K562 (cell line): ENCODE measurements around the gene CRX. TPM values are rescaled to one million over a fixed set of nuclear protein-coding genes. Genes with fewer than 3 reads are reported as not detected.

Experiments
- ELF4 ChIP-seq: fragments of 450-650 bp; formaldehyde crosslinking; IDR thresholded peaks from 2 replicates; pipeline ENCODE4 v1.4.0; 2022; ENCODE audit warnings: missing genetic modification characterization
- HDAC8 ChIP-seq: fragments of 450-650 bp; IDR thresholded peaks from 2 replicates; pipeline ENCODE4 v1.6.1; 2016; ENCODE audit warnings: mild to moderate bottlenecking, missing genetic modification characterization, moderate library complexity, missing compliant biosample characterization
- HLTF ChIP-seq: fragments of 450-650 bp; IDR thresholded peaks from 2 replicates; pipeline ENCODE4 v1.6.1; 2016
- HSF4 ChIP-seq: fragments of 250-450 bp; sonication (Bioruptor Pico); IDR thresholded peaks from 2 replicates; pipeline ENCODE4 v2.1.2; 2022; ENCODE audit warnings: mild to moderate bottlenecking, moderate library complexity, borderline replicate concordance
- JUND ChIP-seq, 2 experiments: IDR thresholded peaks; 2 replicates in 1 of 2; 3 replicates in 1 of 2; pipeline ENCODE4 v1.6.1; 2011; ENCODE audit warnings: borderline replicate concordance in 2 of 2, low read depth in 2 of 2, low read length in 2 of 2, improper control_type of control experiment in 1 of 2, missing biosample characterization in 1 of 2, missing genetic modification characterization in 1 of 2, missing genetic modification reagents in 1 of 2
- KDM5B ChIP-seq: fragments of 200-600 bp; sonication (generic); IDR thresholded peaks from 2 replicates; pipeline ENCODE4 v1.6.1; 2012; ENCODE audit warnings: low read depth, mild to moderate bottlenecking, moderate library complexity, low read length, control low read depth, inconsistent platforms; ENCODE audit not compliant: insufficient replicate concordance
- LEF1 ChIP-seq: fragments of 450-650 bp; IDR thresholded peaks from 2 replicates; pipeline ENCODE4 v1.6.1; 2016; ENCODE audit warnings: mild to moderate bottlenecking
- MTF1 ChIP-seq: fragments of 250-450 bp; sonication (Bioruptor Pico); IDR thresholded peaks from 2 replicates; pipeline ENCODE4 v1.9.0; 2021; ENCODE audit warnings: moderate library complexity, mild to moderate bottlenecking, inconsistent platforms, borderline replicate concordance
- NBN ChIP-seq: fragments of 450-650 bp; IDR thresholded peaks from 2 replicates; pipeline ENCODE4 v1.6.1; 2016; ENCODE audit warnings: low read depth, mild to moderate bottlenecking
- REST ChIP-seq, 2 experiments: fragments of 450-650 bp; formaldehyde crosslinking in 1 of 2; IDR thresholded peaks; 2 replicates each; pipeline versions ENCODE4 v1.4.0 to v1.6.1; 2014 to 2020; ENCODE audit warnings: mild to moderate bottlenecking in 2 of 2, borderline replicate concordance in 1 of 2, low read depth in 1 of 2
- TAF15 ChIP-seq: fragments of 200-400 bp; formaldehyde crosslinking; IDR thresholded peaks from 2 replicates; pipeline ENCODE4 v1.6.1; 2017; ENCODE audit warnings: mild to moderate bottlenecking, low read depth, low read length, moderate library complexity
- TCF7L2 ChIP-seq: fragments of 150-350 bp; IDR thresholded peaks from 2 replicates; pipeline ENCODE4 v1.6.1; 2016; ENCODE audit warnings: low read depth, mild to moderate bottlenecking, low read length, moderate library complexity
- TFAP4 ChIP-seq: sonication (generic); formaldehyde crosslinking; IDR thresholded peaks from 2 replicates; pipeline ENCODE4 v1.8.0; 2022; ENCODE audit warnings: missing genetic modification reagents, mild to moderate bottlenecking, moderate library complexity, borderline replicate concordance
- THRB ChIP-seq: fragments of 450-650 bp; formaldehyde crosslinking; conservative IDR thresholded peaks from 2 replicates; pipeline ENCODE4 v1.4.0; 2022; ENCODE audit warnings: mild to moderate bottlenecking, missing genetic modification characterization
- ZEB2 ChIP-seq: fragments of 450-650 bp; IDR thresholded peaks from 2 replicates; pipeline ENCODE4 v1.6.1; 2016
- polyA plus RNA-seq, 8 experiments: library from polyadenylated mRNA; depleted of rRNA in 4 of 8; stranded (reverse) in 5 of 8; unstranded in 3 of 8; fragments of >200 nt; fragmentation: Nextera tagmentation in 2 of 8; fragmentation: Illumina TruSeq in 1 of 8; extraction: Ambion mirVana in 2 of 8; extraction: Trizol in 1 of 8; gene quantifications; 2 replicates each; pipeline versions ENCODE4 v1.2.1 to v1.2.3, GENCODE V29; 2011 to 2014; ENCODE audit warnings: inconsistent platforms in 1 of 8, missing spikeins in 1 of 8
- total RNA-seq, 7 experiments: library from RNA; depleted of rRNA in 6 of 7; stranded (reverse); fragments of >200 nt in 6 of 7; fragmentation: Illumina TruSeq in 2 of 7; extraction: Trizol in 2 of 7; gene quantifications; 2 replicates each; pipeline versions ENCODE4 v1.2.1 to v1.2.3, GENCODE V29; 2011 to 2021; ENCODE audit warnings: low replicate concordance in 1 of 7

Gene CRX
- total and polyA plus RNA-seq, 9 of the 15 experiments (the other 6 are each of a cell fraction or from before 2014, with no cell fraction given) = 0.01 TPM; not detected in 8

GRCh38 chr19:47778049-47778953 is 43.4 kb upstream of the CRX start, which contains the start of gene SELENOW (continued):
- TF ChIP-seq REST (IDR thresholded peaks at IDR 0.05; ENCODE audit: borderline replicate concordance) = peak; percentile 53
- TF ChIP-seq REST (CRISPR knock-in tag; IDR thresholded peaks at IDR 0.05; ENCODE audit: low read depth) = no peak
- peak; percentile 74 for TF ChIP-seq NBN
- TF ChIP-seq HDAC8 = 0 out of 2 replicates have a peak, but pooled peaks have one; percentile 58
- TF ChIP-seq JUND (IDR thresholded peaks at IDR 0.05; ENCODE audit: borderline replicate concordance, low read depth, low read length) = peak; percentile 96
- no peak for TF ChIP-seq JUND (tag; IDR thresholded peaks at IDR 0.05; ENCODE audit: borderline replicate concordance, low read depth, low read length)
- no peak for TF ChIP-seq MTF1 (CRISPR knock-in tag)
- peak; percentile 95 for TF ChIP-seq KDM5B
- TF ChIP-seq HSF4 (CRISPR knock-in tag) = no peak
- peak; percentile 79 for TF ChIP-seq ZEB2
- peak; percentile 99 for TF ChIP-seq TFAP4 (CRISPR knock-in tag)
- peak; percentile 89 for TF ChIP-seq TCF7L2
- TF ChIP-seq ELF4 (CRISPR knock-in tag) = peak; percentile 45
- TF ChIP-seq HLTF = peak; percentile 72; the same call in 1 of the 2 replicates
- 0 out of 2 replicates have a peak, but pooled peaks have one; percentile 61 for TF ChIP-seq LEF1
- peak; percentile 3; the same call in 1 of the 2 replicates for TF ChIP-seq THRB
- no peak for TF ChIP-seq TAF15
